SIG-M5 treated with dmso at 0.1 percent for 504 hours (cell line): ENCODE data around the gene OR52M1.

Source experiments
- DNase-seq: peaks from one replicate; lab custom pipeline; 2025; ENCODE audit not compliant: unreplicated experiment; lab: John Stamatoyannopoulos, UW

OR52M1 gene

GRCh38 chr11:4565371-4565770 lies 20.4 kb downstream of the OR52M1 start:
- DNase-seq: no peak

GRCh38 chr11:4569075-4569474 lies 24.1 kb downstream of the OR52M1 start:
- DNase-seq: no peak

GRCh38 chr11:4576880-4577279 lies 31.9 kb downstream of the OR52M1 start:
- no peak for DNase-seq

GRCh38 chr11:4577761-4578160 lies 32.8 kb downstream of the OR52M1 start:
- no peak for DNase-seq

- no peak for DNase-seq
Measured at GRCh38 chr11:4578624-4579023, 33.6 kb downstream of the OR52M1 start.

- DNase-seq: no peak
Measured at GRCh38 chr11:4580124-4580523, 35.1 kb downstream of the OR52M1 start.

- DNase-seq: no peak
Measured at GRCh38 chr11:4581443-4581842, 36.5 kb downstream of the OR52M1 start, which contains the start of gene OR52I2. Gene OR52I2 (plus strand): TSS chr11:4581743.

GRCh38 chr11:4589017-4589416 lies 44.0 kb downstream of the OR52M1 start:
- DNase-seq: no peak

GRCh38 chr11:4593739-4594138 lies 48.7 kb downstream of the OR52M1 start, which contains the start of gene OR52I1:
Gene OR52I1 (plus strand): TSS chr11:4594039. CDS start chr11:4594039, 0 bp downstream.
- no peak for DNase-seq
